HCT116 (cell line): ENCODE measurements around the gene PANX2. TPM values are rescaled to one million over a fixed set of nuclear protein-coding genes. Genes with fewer than 3 reads are reported as not detected.

Experiments
- ATAC-seq: fragments of 200-7000 bp; cut with Tn5 transposase; 2 replicates; pipeline ENCODE4 v1.9.1; 2020; ENCODE audit warnings: mild to moderate bottlenecking, moderate library complexity
- BruUV-seq: library from RNA; stranded (reverse); fragments of 400-500 nt; replicated peaks from 2 replicates; lab custom pipeline; 2021; lab: Mats Ljungman, UMichigan
- CTCF ChIA-PET: fragments of 300-600 bp; sonication (Branson Sonifier 250); formaldehyde crosslinking; loops from one replicate; lab custom pipeline; 2021; ENCODE audit warnings: antibody characterized with exemption; lab: Charles Lee
- POLR2A ChIA-PET: fragments of 300-600, 350-600 bp; sonication (Branson Sonifier 250); formaldehyde crosslinking; loops from one replicate; lab custom pipeline; 2021; ENCODE audit warnings: antibody characterized with exemption; lab: Charles Lee
- RAD21 ChIA-PET, 2 experiments: fragments of 300-600 bp; sonication (Branson Sonifier 250); formaldehyde crosslinking; loops; one replicate each; lab custom pipeline; 2023; ENCODE audit warnings: low total read pairs in 2 of 2; ENCODE audit not compliant: uncharacterized antibody in 2 of 2, unreplicated experiment in 2 of 2, low non-redundant PET in 1 of 2; lab: Charles Lee
- DNase-seq: peaks from one replicate; pipeline ENCODE4 v3.0.0-alpha.2; 2010; ENCODE audit warnings: low read depth, low spot score
- H2AFZ ChIP-seq: fragments of 200-600 bp; shearing (Covaris generic), sonication (generic); 2 replicates; pipeline ENCODE4 v1.6.1; 2017; ENCODE audit warnings: low read depth, mixed run types, mixed read lengths, antibody characterized with exemption, low read length; ENCODE audit not compliant: poor library complexity, severe bottlenecking
- H3K27ac ChIP-seq: 2 replicates; pipeline ENCODE4 v1.5.1; 2012; ENCODE audit warnings: low read depth, low read length
- H3K27me3 ChIP-seq: fragments of 200-600 bp; sonication (generic); 2 replicates; pipeline ENCODE4 v1.6.1; 2016; ENCODE audit warnings: mixed run types, low read length, mixed read lengths; ENCODE audit not compliant: insufficient read depth
- H3K36me3 ChIP-seq, 2 experiments: fragments of 200-500 bp in 1 of 2; fragments of 200-600 bp in 1 of 2; sonication (Bioruptor generic) in 1 of 2; sonication (generic) in 1 of 2; 2 replicates each; pipeline versions ENCODE4 v1.5.1 to v1.6.1; 2014 to 2016; ENCODE audit warnings: low read length in 2 of 2, inconsistent platforms in 1 of 2, mixed read lengths in 1 of 2, mixed run types in 1 of 2; ENCODE audit not compliant: insufficient read depth in 2 of 2, control insufficient read depth in 1 of 2
- H3K4me1 ChIP-seq, 2 experiments: fragments of 200-600 bp in 1 of 2; sonication (generic) in 1 of 2; 2 replicates each; pipeline versions ENCODE4 v1.5.1 to v1.6.1; 2012 to 2017; ENCODE audit warnings: low read length in 2 of 2, inconsistent platforms in 1 of 2, mild to moderate bottlenecking in 1 of 2, mixed read lengths in 1 of 2, mixed run types in 1 of 2, moderate library complexity in 1 of 2; ENCODE audit not compliant: insufficient read depth in 2 of 2, control insufficient read depth in 1 of 2
- H3K4me2 ChIP-seq: fragments of 200-600 bp; sonication (generic); 2 replicates; pipeline ENCODE4 v1.6.1; 2017; ENCODE audit warnings: mixed run types, low read length, mixed read lengths
- H3K4me3 ChIP-seq, 2 experiments: fragments of 200-600 bp in 1 of 2; sonication (generic) in 1 of 2; replicated peaks in 1 of 2; 2 replicates each; pipeline ENCODE4 v1.5.1; 2011 to 2016; ENCODE audit warnings: low read length in 2 of 2, control low read depth in 1 of 2, low read depth in 1 of 2, mild to moderate bottlenecking in 1 of 2, mixed read lengths in 1 of 2, mixed run types in 1 of 2
- H3K79me2 ChIP-seq: fragments of 200-600 bp; sonication (generic); 2 replicates; pipeline ENCODE4 v1.6.1; 2017; ENCODE audit warnings: mild to moderate bottlenecking, mixed run types, low read length, moderate library complexity, mixed read lengths; ENCODE audit not compliant: insufficient read depth
- H3K9ac ChIP-seq: fragments of 200-600 bp; sonication (generic); 2 replicates; pipeline ENCODE4 v1.6.1; 2016; ENCODE audit warnings: low read length, mixed read lengths
- H3K9me2 ChIP-seq: fragments of 200-600 bp; sonication (generic), shearing (Covaris generic); 2 replicates; pipeline ENCODE4 v1.6.1; 2017; ENCODE audit warnings: mixed run types, mild to moderate bottlenecking, moderate library complexity; ENCODE audit not compliant: insufficient read depth
- H3K9me3 ChIP-seq, 2 experiments: fragments of 200-500 bp in 1 of 2; fragments of 200-600 bp in 1 of 2; sonication (Bioruptor generic) in 1 of 2; sonication (generic) in 1 of 2; 2 replicates each; pipeline ENCODE4 v1.6.1; 2014 to 2017; ENCODE audit warnings: low read length in 2 of 2, mixed read lengths in 2 of 2, inconsistent platforms in 1 of 2, low read depth in 1 of 2, mild to moderate bottlenecking in 1 of 2, mixed run types in 1 of 2, moderate library complexity in 1 of 2; ENCODE audit not compliant: control insufficient read depth in 1 of 2, insufficient read depth in 1 of 2
- H4K20me1 ChIP-seq: fragments of 200-600 bp; sonication (generic), shearing (Covaris generic); 2 replicates; pipeline ENCODE4 v1.6.1; 2017; ENCODE audit warnings: mixed run types, mild to moderate bottlenecking, moderate library complexity; ENCODE audit not compliant: insufficient read depth
- CEBPB ChIP-seq: IDR thresholded peaks from 2 replicates; pipeline ENCODE4 v1.6.1; 2012; ENCODE audit warnings: low read depth
- SIN3A ChIP-seq: IDR thresholded peaks from 2 replicates; pipeline ENCODE4 v1.6.1; 2012; ENCODE audit warnings: low read depth
- TCF7L2 ChIP-seq: IDR thresholded peaks from 2 replicates; pipeline ENCODE4 v1.7.0; 2011; ENCODE audit warnings: borderline replicate concordance, inconsistent platforms; ENCODE audit not compliant: insufficient read depth, insufficient read length; ENCODE audit errors: extremely low read depth
- YY1 ChIP-seq: IDR thresholded peaks from 2 replicates; pipeline ENCODE4 v1.6.1; 2011; ENCODE audit warnings: low read length, low read depth, moderate library complexity, mild to moderate bottlenecking; ENCODE audit not compliant: insufficient replicate concordance; ENCODE audit errors: extremely low read depth
- ZNF274 ChIP-seq: fragments of 200-500 bp; sonication (Bioruptor generic); IDR thresholded peaks from 2 replicates; pipeline ENCODE4 v1.6.1; 2014; ENCODE audit warnings: mild to moderate bottlenecking, low read depth, low read length, inconsistent platforms
- intact Hi-C: fragments of 100-400 bp; cut with micrococcal nuclease; formaldehyde crosslinking; loops from 2 replicates; pipeline ENCODE4 v1.10.0; 2022
- total RNA-seq: library from RNA; stranded (reverse); gene quantifications from one replicate; pipeline ENCODE4 v1.2.1, GENCODE V29; 2021; ENCODE audit not compliant: unreplicated experiment
- TF ChIP-seq, protein P1 (sequence below), 3 experiments: fragments of 200-600 bp in 1 of 3; sonication (generic) in 1 of 3; IDR thresholded peaks in 2 of 3; conservative IDR thresholded peaks in 1 of 3; 2 replicates each; pipeline ENCODE4 v1.5.1; 2012 to 2017; ENCODE audit warnings: low read depth in 2 of 3, low read length in 2 of 3, antibody characterized with exemption in 1 of 3, borderline replicate concordance in 1 of 3, control low read depth in 1 of 3, mild to moderate bottlenecking in 1 of 3, mixed read lengths in 1 of 3, mixed run types in 1 of 3, moderate library complexity in 1 of 3; ENCODE audit not compliant: insufficient read depth in 1 of 3

PANX2 gene
- total RNA-seq, 1 experiment from 2014 or later = 8.0 TPM

DNA sequence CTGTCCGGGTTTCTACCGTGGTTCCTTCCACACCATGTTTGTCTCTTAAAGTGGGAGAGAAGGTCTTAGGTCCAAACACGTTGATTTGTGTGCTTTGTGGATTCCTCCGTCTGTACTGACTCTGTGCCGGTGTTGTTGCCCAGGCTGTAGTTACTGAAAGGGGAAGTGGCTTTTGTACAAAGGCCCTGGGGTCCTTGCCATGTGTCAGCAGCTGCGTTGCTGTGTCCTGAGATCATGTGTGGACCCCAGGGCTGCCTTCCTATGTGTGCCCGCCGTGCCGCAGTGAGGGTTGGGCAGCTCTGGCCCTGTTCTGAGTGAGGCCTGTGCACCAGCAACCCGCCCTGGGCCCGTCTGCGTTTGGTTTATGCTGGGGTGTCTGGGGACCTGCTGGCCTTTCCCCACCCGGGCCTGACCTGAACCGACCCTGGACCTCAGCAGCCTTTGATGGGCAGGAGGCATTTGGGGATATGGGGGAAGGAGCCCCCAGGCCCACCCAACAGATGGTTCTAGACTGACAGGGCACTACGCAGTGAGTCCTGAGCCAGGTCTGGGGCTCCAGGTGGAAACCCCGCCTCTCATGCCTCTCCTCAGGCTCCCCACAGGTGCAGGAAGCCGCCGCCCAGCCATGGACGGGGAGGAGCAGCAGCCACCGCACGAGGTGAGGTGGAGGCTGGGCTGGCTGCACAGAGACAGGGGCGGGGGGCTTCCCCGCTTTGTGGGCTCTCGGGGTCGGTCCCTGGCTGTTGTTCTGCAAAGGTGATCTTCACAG is 22.1 kb downstream of the PANX2 start:
- H3K79me2 ChIP-seq = peaks cover 68% of the 10 kb centered on the region
- TF ChIP-seq YY1 (no peak), CEBPB (no peak), TCF7L2 (no peak), ZNF274 (no peak), SIN3A (no peak)
- TF ChIP-seq, protein P1, sequence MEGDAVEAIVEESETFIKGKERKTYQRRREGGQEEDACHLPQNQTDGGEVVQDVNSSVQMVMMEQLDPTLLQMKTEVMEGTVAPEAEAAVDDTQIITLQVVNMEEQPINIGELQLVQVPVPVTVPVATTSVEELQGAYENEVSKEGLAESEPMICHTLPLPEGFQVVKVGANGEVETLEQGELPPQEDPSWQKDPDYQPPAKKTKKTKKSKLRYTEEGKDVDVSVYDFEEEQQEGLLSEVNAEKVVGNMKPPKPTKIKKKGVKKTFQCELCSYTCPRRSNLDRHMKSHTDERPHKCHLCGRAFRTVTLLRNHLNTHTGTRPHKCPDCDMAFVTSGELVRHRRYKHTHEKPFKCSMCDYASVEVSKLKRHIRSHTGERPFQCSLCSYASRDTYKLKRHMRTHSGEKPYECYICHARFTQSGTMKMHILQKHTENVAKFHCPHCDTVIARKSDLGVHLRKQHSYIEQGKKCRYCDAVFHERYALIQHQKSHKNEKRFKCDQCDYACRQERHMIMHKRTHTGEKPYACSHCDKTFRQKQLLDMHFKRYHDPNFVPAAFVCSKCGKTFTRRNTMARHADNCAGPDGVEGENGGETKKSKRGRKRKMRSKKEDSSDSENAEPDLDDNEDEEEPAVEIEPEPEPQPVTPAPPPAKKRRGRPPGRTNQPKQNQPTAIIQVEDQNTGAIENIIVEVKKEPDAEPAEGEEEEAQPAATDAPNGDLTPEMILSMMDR (IDR thresholded peaks at IDR 0.05 in 2 of 3, conservative IDR thresholded peaks at IDR 0.05 in 1 of 3; ENCODE audit: borderline replicate concordance in 1 of 3, insufficient read depth in 1 of 3, low read depth in 2 of 3, low read length in 2 of 3) = no peak
- no peaks in the 10 kb centered on the region for H3K9me2 ChIP-seq
- DNase-seq (no peak), ATAC-seq (no peak)
- peak overlapping the region; percentile 27; the same call in 1 of the 2 replicates for H3K27ac ChIP-seq
- POLR2A ChIA-PET = no interaction called here
- intact Hi-C loops = no loop called here
- H2AFZ ChIP-seq = no peak overlapping the region
- no TSS peak for BruUV-seq
- no peak overlapping the region for H3K9ac ChIP-seq
- H3K36me3 ChIP-seq = peaks cover 2 to 20% of the 10 kb centered on the region in 2 experiments; a peak in 3 of 4 replicates
- no peak overlapping the region for H3K4me2 ChIP-seq
- H3K4me1 ChIP-seq = peaks cover 15 to 31% of the 10 kb centered on the region in 2 experiments
- RAD21 ChIA-PET = no interaction called here
- peaks cover 6% of the 10 kb centered on the region; the same call in 1 of the 2 replicates for H4K20me1 ChIP-seq
- no peaks in the 10 kb centered on the region for H3K9me3 ChIP-seq
- no peaks in the 10 kb centered on the region for H3K27me3 ChIP-seq
- CTCF ChIA-PET = no interaction called here
- H3K4me3 ChIP-seq = no peak overlapping the region
